AG04450 (cell line): ENCODE data around the gene SPRED2. TPM values are rescaled to one million over a fixed set of nuclear protein-coding genes. Genes with fewer than 3 reads are reported as not detected.

Source experiments
- CTCF ChIA-PET: fragments of 300-600, 350-600 bp; formaldehyde crosslinking; extraction: SDS; loops from one replicate; lab custom pipeline; 2022; ENCODE audit warnings: antibody characterized with exemption, inconsistent platforms; lab: Charles Lee
- POLR2A ChIA-PET: fragments of 350-600 bp; formaldehyde crosslinking; extraction: SDS; loops from one replicate; lab custom pipeline; 2021; ENCODE audit warnings: antibody characterized with exemption, inconsistent platforms; lab: Yijun Ruan, JAX
- DNase-seq: peaks from one replicate; pipeline ENCODE4 v3.0.0-alpha.2; 2011; ENCODE audit warnings: low read depth, low spot score
- H3K27ac ChIP-seq: one replicate; pipeline ENCODE4 v1.5.1; 2012; ENCODE audit warnings: low read depth, low read length, control low read depth
- H3K27me3 ChIP-seq: one replicate; pipeline ENCODE4 v1.6.0; 2012; ENCODE audit warnings: low read length; ENCODE audit not compliant: control insufficient read depth, insufficient read depth
- H3K4me3 ChIP-seq: 2 replicates; pipeline ENCODE4 v1.5.1; 2011; ENCODE audit warnings: mild to moderate bottlenecking, low read depth, low read length, control low read depth
- H3K9me3 ChIP-seq: 2 replicates; pipeline ENCODE4 v1.5.1; 2012; ENCODE audit warnings: low read length; ENCODE audit not compliant: control insufficient read depth, insufficient read depth
- CTCF ChIP-seq: IDR thresholded peaks from 2 replicates; pipeline ENCODE4 v1.5.1; 2011; ENCODE audit warnings: low read depth, low read length, control low read depth, inconsistent platforms
- polyA plus RNA-seq: library from polyadenylated mRNA; depleted of rRNA; stranded (reverse); fragments of >200 nt; gene quantifications from 2 replicates; pipeline ENCODE4 v1.2.3, GENCODE V29; 2011

Gene SPRED2
- polyA plus RNA-seq, 1 experiment, result 18.6 TPM

GRCh38 chr2:65275141-65275915 lies 157.1 kb downstream of the SPRED2 start:
- Histone ChIP-seq H3K27me3 (no peaks in the 10 kb centered on the region), H3K4me3 (no peak overlapping the region), H3K27ac (no peak overlapping the region), H3K9me3 (no peaks in the 10 kb centered on the region)
- DNase-seq, result no peak
- TF ChIP-seq CTCF, result no peak
- ChIA-PET CTCF (interaction anchor here (1.0 to 6.0 kb wide), 4 partner anchors 8 to 298 kb away, joined by 3 to 45 read pairs (median 7); no protein-coding TSS in a partner anchor), POLR2A (interaction anchor here (0.6 to 0.7 kb wide), 2 partner anchors 13 to 48 kb away, joined by 3 to 4 read pairs; partner anchors contain the start of gene ACTR2)

DNA sequence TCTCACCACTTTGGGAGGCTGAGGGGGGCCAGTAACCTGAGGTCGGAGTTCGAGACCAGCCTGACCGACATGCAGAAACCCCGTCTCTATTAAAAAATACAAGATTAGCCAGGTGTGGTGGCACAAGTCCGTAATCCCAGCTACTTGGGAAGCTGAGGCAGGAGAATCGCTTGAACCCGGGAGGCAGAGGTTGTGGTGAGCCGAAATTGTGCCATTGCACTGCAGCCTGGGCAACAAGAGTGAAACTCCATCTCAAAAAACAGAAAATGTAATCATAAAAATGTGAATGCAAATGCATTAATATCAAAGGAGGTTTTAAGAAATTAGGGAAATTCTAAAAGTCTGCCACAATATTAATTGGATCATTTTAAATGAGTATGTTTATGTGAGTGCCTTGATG lies 159.1 kb downstream of the SPRED2 start:
- POLR2A ChIA-PET, result no interaction called here
- CTCF ChIA-PET, result no interaction called here
- no peaks in the 10 kb centered on the region for H3K9me3 ChIP-seq
- no peak for TF ChIP-seq CTCF
- no peak for DNase-seq
- no peaks in the 10 kb centered on the region for H3K27me3 ChIP-seq
- H3K4me3 ChIP-seq, result no peak overlapping the region
- H3K27ac ChIP-seq, result no peak overlapping the region

GRCh38 chr2:65268957-65269356 lies 163.4 kb downstream of the SPRED2 start:
- no peak for DNase-seq
- no peak overlapping the region for H3K4me3 ChIP-seq
- H3K9me3 ChIP-seq, result no peaks in the 10 kb centered on the region
- ChIA-PET CTCF (no interaction called here), POLR2A (no interaction called here)
- TF ChIP-seq CTCF, result no peak
- H3K27me3 ChIP-seq, result no peaks in the 10 kb centered on the region
- H3K27ac ChIP-seq, result no peak overlapping the region

- H3K9me3 ChIP-seq, result no peaks in the 10 kb centered on the region
- no peaks in the 10 kb centered on the region for H3K27me3 ChIP-seq
- ChIA-PET POLR2A (interaction anchor here (1.1 kb wide), 1 partner anchor 165 kb away, joined by 8 read pairs; the partner anchor contains the start of gene SPRED2), CTCF (interaction anchor here (0.7 to 6.1 kb wide), 6 partner anchors 8 to 307 kb away, joined by 3 to 44 read pairs (median 4); no protein-coding TSS in a partner anchor)
- no peak for DNase-seq
- no peak overlapping the region for H3K4me3 ChIP-seq
- H3K27ac ChIP-seq, result no peak overlapping the region
- no peak for TF ChIP-seq CTCF
Measured at GRCh38 chr2:65267008-65267407, 165.4 kb downstream of the SPRED2 start.

GRCh38 chr2:65265671-65266045 lies 166.7 kb downstream of the SPRED2 start:
- Histone ChIP-seq H3K27ac (no peak overlapping the region), H3K27me3 (no peaks in the 10 kb centered on the region), H3K4me3 (no peak overlapping the region), H3K9me3 (no peaks in the 10 kb centered on the region)
- CTCF ChIA-PET, result interaction anchor here (0.6 to 6.1 kb wide), 42 partner anchors 10 to 311 kb away, joined by 3 to 45 read pairs (median 6); partner anchors contain the start of gene SPRED2
- POLR2A ChIA-PET, result no interaction called here
- DNase-seq, result no peak
- no peak for TF ChIP-seq CTCF
